Hematopoietic multipotent progenitor cell treated with erythropoietin and hydrocortisone succinate and interleukin-3 and kit ligand, for 8 days (in vitro differentiated cells): Measurements from ENCODE around the gene TIFAB.

Experiments
- DNase-seq: peaks from one replicate; pipeline ENCODE4 v3.0.0-alpha.2; 2015

TIFAB gene

GRCh38 chr5:135481387-135481786, 29.2 kb upstream of the TIFAB start:
- peak; percentile 86 for DNase-seq

- DNase-seq = peak; percentile 75
Measured at GRCh38 chr5:135480511-135480910, 28.4 kb upstream of the TIFAB start.

- DNase-seq = no peak
Measured at GRCh38 chr5:135478938-135479337, 26.8 kb upstream of the TIFAB start.

- DNase-seq = no peak
Measured at GRCh38 chr5:135477613-135478066, 25.5 kb upstream of the TIFAB start.

GRCh38 chr5:135476615-135477581, 24.7 kb upstream of the TIFAB start:
- peak; percentile 92 for DNase-seq

- DNase-seq = no peak
Measured at GRCh38 chr5:135473956-135474670, 22.0 kb upstream of the TIFAB start.

GRCh38 chr5:135472141-135472540, 20.0 kb upstream of the TIFAB start:
- DNase-seq = no peak

GRCh38 chr5:135471726-135472125, 19.6 kb upstream of the TIFAB start:
- DNase-seq = no peak

- no peak for DNase-seq
Measured at GRCh38 chr5:135469911-135470310, 17.8 kb upstream of the TIFAB start.

- no peak for DNase-seq
Measured at GRCh38 chr5:135468541-135468940, 16.4 kb upstream of the TIFAB start.

- no peak for DNase-seq
Measured at GRCh38 chr5:135467871-135468485, 15.8 kb upstream of the TIFAB start.

- no peak for DNase-seq
Measured at GRCh38 chr5:135467051-135467625, 15.0 kb upstream of the TIFAB start.

GRCh38 chr5:135466178-135467050, 14.3 kb upstream of the TIFAB start:
- DNase-seq = peak; percentile 74

GRCh38 chr5:135465391-135466122, 13.4 kb upstream of the TIFAB start:
- DNase-seq = no peak

- peak; percentile 94 for DNase-seq
Measured at GRCh38 chr5:135462304-135462703, 10.2 kb upstream of the TIFAB start.

GRCh38 chr5:135461481-135462151, 9.5 kb upstream of the TIFAB start:
- no peak for DNase-seq

- DNase-seq = no peak
Measured at GRCh38 chr5:135460246-135461033, 8.3 kb upstream of the TIFAB start.

GRCh38 chr5:135458921-135459331, 6.8 kb upstream of the TIFAB start:
- peak; percentile 97 for DNase-seq

- no peak for DNase-seq
Measured at GRCh38 chr5:135458356-135458755, 6.2 kb upstream of the TIFAB start.
